IPS-20b (cell line): ENCODE measurements around the gene ROBO3.
A peak's percentile ranks its signal among the peaks of the same experiment; 100 is the strongest.

Experiments used
- H3K27ac ChIP-seq: one replicate; pipeline ENCODE4 v1.5.1; 2013; ENCODE audit warnings: low read length
- H3K27me3 ChIP-seq: 2 replicates; pipeline ENCODE4 v1.6.1; 2013; ENCODE audit warnings: mild to moderate bottlenecking, low read length, inconsistent platforms; ENCODE audit not compliant: insufficient read depth
- H3K36me3 ChIP-seq: 2 replicates; pipeline ENCODE4 v1.6.1; 2013; ENCODE audit warnings: low read depth, mild to moderate bottlenecking, inconsistent platforms, low read length, moderate library complexity; ENCODE audit not compliant: insufficient read depth
- H3K4me1 ChIP-seq: 2 replicates; pipeline ENCODE4 v1.6.1; 2013; ENCODE audit warnings: mild to moderate bottlenecking, control low read depth, inconsistent platforms, low read length, moderate library complexity; ENCODE audit not compliant: insufficient read depth
- H3K4me3 ChIP-seq: 2 replicates; pipeline ENCODE4 v1.5.1; 2013; ENCODE audit warnings: mild to moderate bottlenecking, low read length, inconsistent platforms
- H3K9ac ChIP-seq: 2 replicates; pipeline ENCODE4 v1.6.1; 2013; ENCODE audit warnings: low read depth, mild to moderate bottlenecking, inconsistent platforms, low read length, moderate library complexity
- H3K9me3 ChIP-seq: 2 replicates; pipeline ENCODE4 v1.6.1; 2013; ENCODE audit warnings: mild to moderate bottlenecking, low read depth, low read length, inconsistent platforms; ENCODE audit not compliant: insufficient read depth

Gene ROBO3

DNA sequence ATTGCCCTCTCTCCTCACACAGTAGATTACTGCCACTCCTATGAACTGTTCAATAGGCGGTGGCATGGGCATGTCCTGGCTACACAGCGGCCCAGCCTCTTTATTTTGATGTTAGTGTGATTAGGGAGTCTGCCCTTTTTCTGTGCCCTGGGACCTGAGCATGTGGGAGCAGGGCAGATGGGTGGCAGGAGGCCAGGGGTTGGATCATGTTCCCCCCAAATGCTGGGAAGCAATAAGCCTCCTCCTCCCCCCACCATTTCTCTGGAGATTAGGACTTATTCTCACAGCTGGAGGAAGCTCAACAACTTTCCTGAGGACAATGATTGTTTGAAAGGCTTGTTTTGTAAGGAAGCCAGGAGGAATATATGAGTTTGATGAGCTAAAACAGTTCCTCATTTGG, 54.7 kb downstream of the ROBO3 start:
- no peak overlapping the region for H3K27ac ChIP-seq
- H3K36me3 ChIP-seq, result no peaks in the 10 kb centered on the region
- no peaks in the 10 kb centered on the region for H3K4me1 ChIP-seq
- no peak overlapping the region for H3K4me3 ChIP-seq
- no peak overlapping the region for H3K9ac ChIP-seq
- H3K27me3 ChIP-seq, result peaks cover 79% of the 10 kb centered on the region
- H3K9me3 ChIP-seq, result no peaks in the 10 kb centered on the region

DNA sequence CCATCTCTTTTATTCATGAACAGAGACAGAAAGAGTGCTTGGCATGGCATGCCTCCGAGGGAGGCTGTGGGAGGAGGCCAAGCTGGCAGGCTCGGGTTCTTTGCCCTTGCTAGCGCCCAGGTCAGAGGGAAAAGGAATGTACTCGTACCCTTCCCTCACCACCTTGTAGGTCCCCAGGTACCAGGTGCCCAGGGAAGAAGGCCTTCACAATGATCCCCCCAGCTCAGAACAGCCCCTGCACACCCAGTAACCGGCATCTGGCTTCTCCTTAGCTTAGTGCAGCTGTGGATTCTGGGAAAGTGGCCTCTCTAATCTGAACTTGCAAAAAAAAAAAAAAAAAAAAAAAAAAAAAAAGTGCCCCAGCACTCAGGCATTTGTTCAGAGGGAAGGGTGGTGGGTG, 55.1 kb downstream of the ROBO3 start:
- Histone ChIP-seq H3K4me1 (no peaks in the 10 kb centered on the region), H3K9ac (no peak overlapping the region), H3K36me3 (no peaks in the 10 kb centered on the region), H3K4me3 (peak overlapping the region; percentile 45; the same call in 1 of the 2 replicates), H3K27me3 (peaks cover 83% of the 10 kb centered on the region), H3K27ac (no peak overlapping the region), H3K9me3 (no peaks in the 10 kb centered on the region)

DNA sequence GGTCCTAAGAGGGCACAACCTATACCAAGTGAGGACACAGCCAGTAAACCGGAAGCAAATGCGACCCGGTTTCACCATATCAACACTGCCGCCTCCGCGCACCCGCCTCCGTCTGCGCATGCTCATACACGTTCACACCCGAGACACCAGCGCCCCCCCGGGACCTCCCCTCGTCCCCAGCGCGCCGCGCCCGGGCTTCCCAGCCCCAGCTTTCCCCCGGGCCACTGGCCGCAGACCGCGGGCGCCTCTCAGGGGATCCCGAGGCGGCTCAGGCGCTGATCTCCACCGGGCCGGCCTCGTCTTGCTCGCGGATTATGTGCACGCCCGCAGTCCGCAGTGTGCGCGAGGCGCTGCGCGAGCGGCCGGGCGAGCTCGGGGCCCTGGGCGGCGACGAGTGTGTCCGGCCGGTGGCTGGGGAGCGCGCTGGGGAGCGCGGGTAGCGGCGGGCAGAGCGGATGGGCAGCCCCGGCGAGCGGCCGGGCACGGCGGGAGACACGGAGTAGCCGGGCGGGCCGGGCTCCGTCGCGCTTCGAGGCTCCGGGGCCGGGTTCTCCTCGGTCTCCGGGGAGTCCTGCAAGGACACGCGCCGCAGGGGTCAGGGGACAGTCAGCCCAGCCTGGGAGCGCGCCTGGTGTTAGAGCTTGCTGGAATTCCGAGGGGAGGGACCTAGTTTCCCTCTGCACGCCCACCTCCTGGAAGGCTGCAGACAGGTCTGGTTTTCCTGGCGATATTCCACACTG, 55.8 kb downstream of the ROBO3 start:
- Histone ChIP-seq H3K27me3 (peaks cover 86% of the 10 kb centered on the region), H3K36me3 (no peaks in the 10 kb centered on the region), H3K4me1 (no peaks in the 10 kb centered on the region), H3K9ac (no peak overlapping the region), H3K27ac (no peak overlapping the region), H3K9me3 (no peaks in the 10 kb centered on the region), H3K4me3 (peak overlapping the region; percentile 45; the same call in 1 of the 2 replicates)

DNA sequence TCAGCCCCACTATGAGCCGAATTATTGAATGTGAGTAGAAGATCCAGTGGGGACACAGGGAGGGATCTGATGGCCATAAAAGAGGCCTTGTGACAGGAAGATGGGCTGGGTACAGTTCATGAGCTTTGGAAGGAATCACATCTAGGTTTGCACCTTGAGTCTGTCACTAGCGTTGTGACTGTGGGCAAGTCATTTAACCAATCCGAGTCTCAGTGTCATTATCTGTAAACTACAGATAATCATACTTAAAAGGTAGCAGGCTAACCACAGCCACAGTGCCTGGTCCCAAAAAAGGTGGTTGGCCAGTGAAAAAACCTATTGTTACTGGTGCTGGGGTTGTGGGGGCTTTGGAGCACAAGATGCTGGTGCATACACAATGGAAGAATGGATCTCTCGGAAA, 57.6 kb downstream of the ROBO3 start:
- Histone ChIP-seq H3K4me3 (no peak overlapping the region), H3K27me3 (peaks cover 77% of the 10 kb centered on the region), H3K27ac (no peak overlapping the region), H3K36me3 (no peaks in the 10 kb centered on the region), H3K9me3 (no peaks in the 10 kb centered on the region), H3K4me1 (no peaks in the 10 kb centered on the region), H3K9ac (no peak overlapping the region)

DNA sequence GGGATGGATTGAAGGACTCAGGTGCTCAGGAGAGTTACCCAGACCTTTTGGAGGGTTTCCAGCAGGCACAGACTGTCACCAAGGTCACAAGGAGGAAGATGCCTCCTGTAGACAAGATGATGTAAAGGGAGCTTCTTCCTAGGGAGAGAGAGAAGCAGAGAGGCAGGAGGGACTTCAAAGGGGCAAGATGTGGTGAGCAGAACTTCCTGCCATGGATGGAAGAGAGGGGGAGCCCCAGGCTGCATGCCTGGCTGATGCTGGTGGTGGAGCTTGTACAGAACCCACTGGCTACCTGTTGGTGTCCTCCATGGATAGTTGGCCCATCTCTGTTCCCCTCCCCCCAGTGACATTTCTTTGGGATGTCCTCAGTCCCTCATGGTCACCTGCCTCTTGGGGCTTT, 58.1 kb downstream of the ROBO3 start:
- Histone ChIP-seq H3K9me3 (no peaks in the 10 kb centered on the region), H3K9ac (no peak overlapping the region), H3K4me1 (no peaks in the 10 kb centered on the region), H3K4me3 (no peak overlapping the region), H3K27ac (no peak overlapping the region), H3K27me3 (peaks cover 73% of the 10 kb centered on the region), H3K36me3 (no peaks in the 10 kb centered on the region)

DNA sequence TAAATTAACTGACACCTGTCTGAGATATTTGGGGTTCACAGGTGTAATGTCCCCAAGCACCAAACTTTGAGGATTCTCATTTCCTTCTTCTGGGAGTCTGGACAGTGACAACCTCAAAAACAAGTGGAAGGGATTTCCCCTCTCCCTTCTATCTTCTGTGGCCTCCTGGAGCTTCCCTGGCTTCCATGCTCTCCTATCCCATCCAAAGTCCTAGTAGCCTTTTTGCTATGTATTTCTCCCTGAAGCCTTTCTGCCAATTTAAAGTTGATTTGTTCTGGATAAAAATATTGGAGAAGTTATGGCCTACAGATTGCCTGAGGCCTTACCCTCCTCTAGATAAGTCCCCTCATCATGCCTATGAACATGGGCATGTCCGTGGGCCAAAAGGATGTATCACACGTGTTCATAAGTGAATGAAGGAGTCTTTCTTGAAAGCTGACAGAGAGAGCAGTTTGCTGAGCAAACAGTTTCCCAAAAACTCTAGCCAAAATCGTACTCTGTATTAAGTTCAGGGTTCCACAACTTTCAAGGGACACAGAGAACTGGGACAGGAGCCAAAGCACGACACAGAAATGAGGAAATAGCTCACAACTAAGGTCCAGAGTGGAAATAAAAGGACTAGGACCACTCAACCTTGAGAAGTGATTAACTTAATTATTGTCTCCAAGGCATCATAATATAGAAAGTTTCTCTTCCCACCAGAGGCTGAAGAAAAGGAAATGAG, 63.9 kb downstream of the ROBO3 start:
- H3K27ac ChIP-seq, result no peak overlapping the region
- H3K4me3 ChIP-seq, result no peak overlapping the region
- H3K9me3 ChIP-seq, result no peaks in the 10 kb centered on the region
- H3K9ac ChIP-seq, result no peak overlapping the region
- H3K4me1 ChIP-seq, result no peaks in the 10 kb centered on the region
- H3K36me3 ChIP-seq, result no peaks in the 10 kb centered on the region
- peaks cover 15% of the 10 kb centered on the region for H3K27me3 ChIP-seq

DNA sequence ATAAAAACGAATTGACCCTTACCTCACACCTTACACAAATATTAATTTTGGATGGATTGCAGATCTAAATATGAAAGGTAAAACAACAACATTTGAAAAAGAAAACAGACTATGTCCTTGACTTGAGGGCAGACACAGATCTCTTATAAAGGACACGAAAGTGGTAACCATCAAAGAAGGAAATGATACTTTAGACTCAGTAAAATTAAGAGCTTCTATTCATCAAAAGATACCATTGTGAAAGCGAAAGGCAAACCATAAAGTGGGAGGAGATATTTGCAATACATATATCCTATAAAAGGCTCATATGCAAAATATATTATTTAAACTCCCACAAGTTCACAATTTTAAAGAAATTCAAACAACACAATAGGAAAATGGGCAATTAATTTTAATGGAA, 65.6 kb downstream of the ROBO3 start:
- Histone ChIP-seq H3K4me1 (no peaks in the 10 kb centered on the region), H3K27me3 (no peaks in the 10 kb centered on the region), H3K9me3 (no peaks in the 10 kb centered on the region), H3K27ac (no peak overlapping the region), H3K4me3 (no peak overlapping the region), H3K9ac (no peak overlapping the region), H3K36me3 (no peaks in the 10 kb centered on the region)
